Ramos (cell line): Measurements from ENCODE around the gene CCDC141.
"Not testable (repeated sequence)": the region's sequence is repeated elsewhere in the genome, so short reads cannot be mapped to it uniquely, and the experiment has no call there.

Experiments
- in situ Hi-C: fragments of 300-500 bp; cut with MboI; formaldehyde crosslinking; loops from one replicate; pipeline ENCODE4 v1.14.3; 2022; ENCODE audit warnings: low sequenced_read_pairs; ENCODE audit not compliant: unreplicated experiment

CCDC141 gene

DNA sequence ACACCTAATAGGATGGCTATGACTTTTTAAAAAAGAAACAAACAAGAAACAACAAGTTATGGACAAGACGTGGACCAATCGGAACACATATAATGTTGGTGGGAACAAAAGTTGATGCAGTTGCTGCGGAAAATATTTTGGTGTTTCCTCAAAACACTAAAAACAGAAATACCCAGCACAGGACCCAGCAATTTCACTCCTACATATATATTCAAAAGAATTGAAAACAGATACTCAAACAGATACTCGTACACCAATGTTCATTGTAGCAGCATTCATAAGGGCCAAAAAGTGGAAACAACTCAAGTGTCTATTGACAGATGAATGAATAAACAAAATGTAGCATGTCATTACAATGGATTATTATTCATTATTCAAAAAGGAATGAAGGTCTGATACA is 12.1 kb downstream of the CCDC141 start:
- in situ Hi-C loops: loop anchor here (10.0 kb wide), 1 partner anchor 837 kb away; no protein-coding TSS in a partner anchor

DNA sequence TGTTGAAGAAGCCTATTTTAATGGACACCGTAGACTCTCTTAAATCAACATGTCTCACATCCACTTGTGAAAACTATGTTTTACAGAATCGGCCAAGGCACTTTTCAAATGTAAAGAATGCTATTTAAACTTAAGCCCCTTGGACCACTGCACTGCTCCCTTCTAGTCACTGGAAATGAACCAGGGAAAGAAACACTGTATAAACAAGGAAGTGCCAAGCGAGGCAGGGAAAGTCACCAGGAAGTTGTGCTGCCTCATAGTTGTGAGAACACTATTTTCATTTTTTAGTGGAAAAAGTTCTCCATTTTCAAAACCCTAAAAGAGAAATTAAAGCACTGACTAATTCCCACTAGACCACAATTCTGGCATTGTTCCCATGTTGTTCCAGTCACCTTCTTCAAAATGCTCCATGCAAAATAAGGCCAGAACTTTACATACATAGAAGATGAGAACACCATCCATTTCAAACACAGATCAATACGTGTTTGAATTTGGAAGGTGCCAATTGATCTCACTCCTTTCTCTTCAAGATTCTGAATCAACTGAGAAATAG is 13.5 kb downstream of the CCDC141 start:
- in situ Hi-C loops: loop anchor here (10.0 kb wide), 1 partner anchor 838 kb away; no protein-coding TSS in a partner anchor

DNA sequence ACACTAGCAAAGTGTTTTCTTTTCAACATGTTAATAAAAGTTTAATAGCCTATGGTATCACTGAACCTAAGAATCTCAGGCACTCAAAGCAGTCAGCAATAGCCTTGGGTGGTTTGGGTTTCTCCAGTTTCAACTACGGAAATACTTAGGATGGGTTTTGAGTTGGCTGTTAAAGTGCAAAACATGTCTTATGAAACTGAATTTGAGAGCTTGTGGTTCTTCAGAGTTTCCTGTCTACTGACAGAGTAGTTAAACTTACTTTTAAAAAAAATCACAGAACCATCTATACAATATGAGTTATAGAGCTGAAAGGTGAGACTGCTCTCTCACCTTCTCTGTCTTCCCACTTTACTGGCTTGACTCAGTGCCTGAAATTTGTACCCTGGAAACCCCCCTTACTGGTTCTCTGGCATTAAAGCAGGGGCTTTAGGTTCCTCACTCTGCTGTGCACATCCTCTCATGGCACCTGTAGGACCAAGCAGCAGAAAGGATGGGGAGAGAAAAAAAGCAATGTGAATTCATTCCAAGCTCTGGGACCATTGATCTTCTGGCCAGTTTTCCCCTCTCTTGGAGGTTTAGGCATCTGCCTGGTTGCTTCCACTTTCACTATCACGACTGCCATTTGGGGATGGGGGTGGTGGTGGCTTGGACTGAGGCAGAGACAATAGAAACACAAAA is 18.1 kb downstream of the CCDC141 start:
- in situ Hi-C loops: loop anchor here (10.0 kb wide), 1 partner anchor 843 kb away; no protein-coding TSS in a partner anchor

DNA sequence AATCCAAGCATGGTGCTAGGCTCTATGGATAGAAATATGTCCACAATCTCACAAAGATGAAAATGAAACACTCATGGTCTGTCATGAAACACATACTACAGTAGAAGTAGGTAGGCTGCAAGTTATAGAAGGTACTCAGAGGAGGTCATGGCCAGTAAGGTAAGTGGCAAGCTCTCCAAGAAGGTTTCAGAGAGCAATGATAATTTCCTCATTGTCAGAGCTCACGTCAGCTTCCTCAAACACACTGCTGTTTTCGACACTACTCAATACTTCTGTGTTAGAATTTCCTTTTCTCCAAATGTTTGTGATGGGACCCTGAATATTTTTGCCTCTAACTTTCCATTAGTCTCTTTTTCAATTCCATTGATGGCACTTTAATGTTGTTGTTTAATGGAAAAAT is 25.5 kb downstream of the CCDC141 start:
- in situ Hi-C loops: no loop called here

DNA sequence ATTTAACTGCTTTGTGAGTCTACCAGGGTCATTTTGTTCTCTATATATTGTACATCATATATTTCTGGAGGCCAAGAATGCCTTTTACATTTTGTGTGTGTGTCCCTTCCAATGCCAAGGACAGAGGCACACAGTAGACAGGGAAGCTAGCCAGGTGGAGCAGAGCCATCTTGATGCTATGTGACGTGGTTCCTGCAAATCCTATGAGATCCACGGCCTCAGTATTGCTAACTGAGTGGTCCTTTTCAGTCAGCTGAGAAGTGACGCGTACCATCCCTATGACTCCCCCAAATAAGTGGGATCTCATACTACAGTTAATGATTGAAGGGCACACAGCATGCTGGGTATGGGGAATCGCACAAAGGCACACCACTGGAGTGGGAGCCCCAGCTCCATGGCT is 27.3 kb downstream of the CCDC141 start:
- in situ Hi-C loops: no loop called here

DNA sequence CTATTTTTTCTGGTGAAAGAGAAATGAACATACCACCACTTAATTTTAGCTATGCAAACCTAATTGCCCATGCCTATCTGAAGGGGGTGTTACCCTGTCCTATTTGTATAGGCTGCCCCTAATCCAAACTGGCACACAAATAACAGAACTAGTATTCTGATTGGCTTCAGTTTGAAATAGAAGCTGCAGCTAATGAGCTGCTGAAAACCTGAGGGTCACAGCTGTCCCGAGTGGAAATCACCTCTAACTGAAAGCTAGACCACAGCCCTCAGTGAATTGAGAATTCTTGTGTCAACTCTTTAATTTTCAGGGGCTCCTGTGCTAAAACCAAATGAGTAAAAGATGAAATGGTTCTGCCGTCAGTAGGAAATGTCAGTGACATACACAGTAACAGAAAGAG is 28.7 kb downstream of the CCDC141 start:
- in situ Hi-C loops: no loop called here

DNA sequence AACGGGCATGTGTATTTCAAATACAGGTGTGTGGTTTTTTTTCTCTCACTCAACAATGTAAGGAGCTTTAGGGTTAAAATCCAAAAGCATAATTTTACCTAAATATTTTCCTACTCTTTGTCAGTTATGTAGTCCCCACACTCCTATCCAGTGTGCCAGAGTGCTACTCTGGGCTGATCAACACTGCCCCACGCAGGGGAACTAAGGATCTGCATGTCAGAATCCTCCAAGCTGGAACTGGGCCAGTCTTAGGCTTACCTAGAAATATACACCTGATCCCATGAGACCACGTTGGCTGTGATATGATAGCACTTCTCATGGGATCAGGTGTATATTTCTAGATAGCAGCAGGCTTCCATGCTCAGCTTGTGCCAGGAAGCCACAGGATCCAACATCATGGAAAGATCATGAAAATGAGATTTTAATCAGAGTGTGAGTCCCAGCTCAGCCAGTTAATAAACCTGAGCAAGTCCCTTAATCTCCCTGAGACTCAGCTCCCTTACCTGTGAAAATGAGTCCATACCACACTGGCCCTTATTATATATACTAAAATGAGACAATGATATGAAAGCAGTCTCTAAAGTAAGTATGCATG is 29.7 kb downstream of the CCDC141 start:
- in situ Hi-C loops: no loop called here

DNA sequence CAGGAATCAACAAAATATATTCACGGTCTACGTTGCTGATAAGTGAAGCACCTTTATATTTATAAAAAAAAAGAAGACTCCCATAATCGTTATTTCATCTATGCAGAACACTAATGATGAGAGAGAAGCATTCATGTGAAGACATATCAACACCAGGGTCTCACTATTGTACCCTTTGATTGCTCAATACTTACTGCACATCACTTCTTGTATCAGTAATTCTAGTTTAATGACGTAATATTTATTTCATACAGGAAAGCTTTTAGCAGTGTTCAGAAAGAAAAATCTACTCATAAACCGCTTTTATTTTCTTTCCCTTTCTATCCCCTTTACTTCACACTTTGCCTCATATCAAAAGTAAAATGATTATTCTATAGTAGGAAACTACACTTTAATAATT is 30.7 kb downstream of the CCDC141 start:
- in situ Hi-C loops: no loop called here

DNA sequence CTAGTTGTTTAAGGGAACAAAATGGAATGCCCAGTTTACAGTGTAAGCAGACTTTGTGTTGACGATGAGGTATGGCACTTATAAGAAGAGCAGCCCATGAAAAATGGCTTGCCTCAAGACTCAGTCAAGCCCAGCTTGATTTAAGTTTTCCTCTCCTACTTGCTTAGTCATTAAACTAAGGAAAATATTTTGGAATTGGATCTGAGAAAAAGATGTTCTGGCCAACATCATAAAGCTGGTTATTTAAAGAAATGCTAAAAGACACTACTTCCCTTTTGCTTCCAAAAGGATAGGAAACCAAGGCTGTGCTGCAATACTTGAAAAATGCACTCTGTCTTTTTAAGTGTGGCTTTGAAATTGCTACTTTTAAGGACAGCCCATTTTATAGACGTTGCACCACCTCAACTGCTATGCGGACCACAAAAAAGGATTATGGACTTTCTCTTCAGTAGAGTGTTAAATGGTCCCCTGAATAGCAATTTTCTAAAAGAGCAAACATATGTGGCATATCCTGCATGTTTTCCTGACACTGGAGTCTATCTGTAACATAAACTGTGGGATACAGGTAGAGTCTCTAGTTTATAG is 32.1 kb downstream of the CCDC141 start:
- in situ Hi-C loops: no loop called here

DNA sequence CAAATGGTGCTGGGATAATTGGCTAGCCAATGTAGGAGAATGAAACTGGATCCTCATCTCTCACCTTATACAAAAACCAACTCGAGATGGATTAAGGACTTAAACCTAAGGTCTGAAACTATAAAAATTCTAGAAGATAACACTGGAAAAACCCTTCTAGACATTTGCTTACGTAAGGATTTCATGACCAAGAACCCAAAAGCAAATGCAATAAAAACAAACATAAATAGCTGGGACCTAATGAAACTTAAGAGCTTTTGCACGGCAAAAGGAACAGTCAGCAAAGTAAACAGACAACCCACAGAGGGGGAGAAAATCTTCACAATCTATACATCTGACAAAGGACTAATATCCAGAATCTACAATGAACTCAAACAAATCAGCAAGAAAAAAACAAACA is 35.7 kb downstream of the CCDC141 start:
- in situ Hi-C loops: not testable (repeated sequence)

DNA sequence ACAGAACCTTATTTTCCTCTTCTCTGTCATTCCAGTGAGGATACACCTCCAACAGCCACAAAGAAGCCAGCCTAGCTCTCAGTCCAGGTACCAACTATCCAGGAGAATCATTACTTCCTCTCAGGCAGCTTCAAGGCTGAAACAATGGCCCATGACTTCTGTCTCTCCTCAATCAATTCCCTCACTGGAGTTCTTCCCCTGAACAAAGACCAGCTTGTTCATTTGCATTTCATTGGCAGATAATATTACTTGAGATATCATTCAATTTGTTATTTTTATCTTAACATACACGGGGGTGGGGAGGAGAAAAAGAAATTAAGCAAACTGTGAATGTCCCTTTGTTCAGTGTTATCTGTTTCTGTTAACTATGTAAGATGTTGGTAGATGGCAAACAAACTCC is 44.0 kb downstream of the CCDC141 start:
- in situ Hi-C loops: no loop called here

DNA sequence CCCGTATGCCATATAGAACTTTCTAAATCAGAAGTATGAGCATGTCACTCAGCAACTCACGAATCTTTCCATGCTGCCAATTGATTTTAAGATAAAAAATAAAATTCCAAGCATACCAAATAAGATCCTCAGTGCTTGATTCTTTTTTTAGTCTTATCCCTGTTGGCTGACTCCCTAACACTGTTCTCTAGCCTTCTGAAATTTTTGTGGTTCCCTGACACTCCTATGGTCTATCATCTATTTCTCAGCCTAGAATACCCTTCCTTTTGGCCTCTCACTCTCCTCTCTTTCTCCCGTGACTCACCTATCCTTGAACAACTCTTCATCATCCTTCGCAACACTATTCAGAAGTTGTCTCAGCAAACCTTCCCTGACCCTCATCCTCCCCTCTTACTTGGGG is 50.5 kb downstream of the CCDC141 start:
- in situ Hi-C loops: no loop called here

DNA sequence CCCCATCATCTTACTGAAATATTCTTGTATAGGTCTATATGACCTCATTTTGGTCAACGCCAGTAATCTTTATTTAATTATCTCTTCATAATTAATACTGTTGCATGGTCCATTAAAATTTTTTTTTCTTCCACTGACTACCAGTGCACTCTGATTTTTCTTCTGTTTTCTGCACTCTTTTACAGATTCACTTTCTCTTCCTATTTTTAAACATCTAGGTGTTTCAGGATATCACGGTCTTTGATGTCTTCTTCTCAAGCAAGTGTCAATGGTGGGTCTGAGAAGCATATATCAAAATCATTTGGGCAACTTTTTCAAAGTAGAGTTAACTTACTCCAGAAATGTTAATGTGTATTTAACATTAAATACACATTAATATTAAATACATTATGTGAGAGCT is 51.4 kb downstream of the CCDC141 start:
- in situ Hi-C loops: no loop called here

DNA sequence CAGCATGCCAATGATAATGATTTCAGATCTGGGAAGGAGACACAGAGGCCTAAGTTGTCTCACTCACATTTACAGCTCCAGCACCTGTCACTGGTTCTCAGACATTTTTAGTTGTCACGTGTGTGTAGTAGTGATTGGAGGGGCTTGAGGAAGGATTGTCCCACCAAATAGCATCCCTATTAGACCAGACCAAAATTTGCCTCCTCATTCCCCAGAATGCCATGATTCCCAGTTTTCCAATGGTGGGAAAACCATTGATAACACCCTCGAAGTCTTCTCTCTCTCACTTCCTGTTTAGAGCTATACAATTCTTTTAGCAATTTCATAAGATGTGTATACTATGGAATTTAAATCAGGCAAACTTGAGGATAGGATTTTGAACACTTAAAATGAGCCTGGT is 52.5 kb downstream of the CCDC141 start:
- in situ Hi-C loops: no loop called here

DNA sequence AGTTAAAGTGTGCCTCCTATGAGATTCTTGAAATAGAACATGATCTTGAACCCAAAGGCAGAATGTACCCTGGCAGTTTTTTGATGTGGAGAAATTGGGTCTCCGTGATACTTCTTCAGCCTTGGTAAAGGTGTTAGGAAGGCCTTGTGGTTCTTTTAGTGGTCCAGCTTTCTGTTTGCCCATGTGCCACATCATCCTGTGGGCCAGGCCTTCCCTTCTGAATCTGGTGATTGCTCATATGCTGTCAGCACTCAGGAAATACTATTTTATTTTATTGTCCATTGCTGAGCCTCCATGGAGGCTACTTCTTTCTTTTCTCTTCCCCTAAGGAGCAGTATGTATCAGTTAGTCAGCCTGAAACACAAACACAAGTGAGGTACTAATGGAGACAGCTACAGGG is 52.9 kb downstream of the CCDC141 start:
- in situ Hi-C loops: no loop called here

DNA sequence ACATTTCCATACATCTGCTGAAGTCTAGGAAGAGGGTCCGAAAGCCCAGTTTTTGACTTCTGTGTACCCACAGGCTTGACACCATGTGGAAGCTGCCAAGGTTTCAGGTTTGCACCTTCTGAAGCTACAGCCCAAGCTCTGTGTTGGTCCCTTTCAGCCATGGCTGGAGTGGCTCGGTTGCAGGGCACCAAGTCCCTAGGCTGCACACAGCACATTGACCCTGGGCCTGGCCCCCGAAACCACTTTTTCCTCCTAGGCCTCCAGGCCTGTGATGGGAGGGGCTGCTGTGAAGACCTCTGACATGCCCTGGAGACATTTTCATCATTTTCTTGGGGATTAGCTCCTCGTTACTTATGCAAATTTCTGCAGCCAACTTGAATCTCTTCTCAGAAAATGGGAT is 55.7 kb downstream of the CCDC141 start:
- in situ Hi-C loops: no loop called here

DNA sequence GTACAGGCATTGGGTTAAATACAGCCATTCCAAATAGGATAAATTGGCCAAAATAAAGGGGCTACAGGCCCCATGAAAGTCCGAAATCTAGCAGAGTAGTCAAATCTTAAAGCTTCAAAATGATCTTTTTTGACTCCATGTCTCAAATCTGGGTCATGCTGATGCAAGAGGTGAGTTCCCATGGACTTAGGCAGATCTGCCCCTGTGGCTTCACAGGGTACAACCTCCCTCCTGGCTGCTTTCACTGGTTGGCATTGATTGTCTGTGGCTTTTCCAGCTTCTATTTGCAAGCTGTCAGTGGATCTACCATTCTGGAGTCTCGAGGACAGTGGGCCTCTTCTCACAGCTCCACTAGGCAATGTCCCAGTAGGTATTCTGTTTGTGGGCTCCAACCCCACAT is 56.1 kb downstream of the CCDC141 start:
- in situ Hi-C loops: no loop called here

DNA sequence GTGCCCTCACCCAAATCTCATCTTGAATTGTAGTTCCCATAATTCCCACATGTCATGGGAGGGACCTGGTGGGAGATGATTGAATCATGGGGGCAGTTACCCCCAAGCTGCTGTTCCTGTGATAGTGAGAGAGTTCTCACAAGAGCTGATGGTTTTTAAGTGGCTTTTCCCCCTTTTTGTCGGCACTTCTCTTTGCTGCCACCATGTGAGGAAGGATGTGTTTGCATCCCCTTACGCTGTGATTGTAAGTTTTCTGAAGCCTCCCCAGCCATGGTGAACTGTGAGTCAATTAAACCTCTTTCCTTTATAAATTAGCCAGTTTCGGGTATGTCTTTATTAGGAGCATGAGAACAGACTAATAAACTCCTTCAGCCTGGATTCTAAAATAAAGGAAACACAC is 57.2 kb downstream of the CCDC141 start:
- in situ Hi-C loops: not testable (repeated sequence)

DNA sequence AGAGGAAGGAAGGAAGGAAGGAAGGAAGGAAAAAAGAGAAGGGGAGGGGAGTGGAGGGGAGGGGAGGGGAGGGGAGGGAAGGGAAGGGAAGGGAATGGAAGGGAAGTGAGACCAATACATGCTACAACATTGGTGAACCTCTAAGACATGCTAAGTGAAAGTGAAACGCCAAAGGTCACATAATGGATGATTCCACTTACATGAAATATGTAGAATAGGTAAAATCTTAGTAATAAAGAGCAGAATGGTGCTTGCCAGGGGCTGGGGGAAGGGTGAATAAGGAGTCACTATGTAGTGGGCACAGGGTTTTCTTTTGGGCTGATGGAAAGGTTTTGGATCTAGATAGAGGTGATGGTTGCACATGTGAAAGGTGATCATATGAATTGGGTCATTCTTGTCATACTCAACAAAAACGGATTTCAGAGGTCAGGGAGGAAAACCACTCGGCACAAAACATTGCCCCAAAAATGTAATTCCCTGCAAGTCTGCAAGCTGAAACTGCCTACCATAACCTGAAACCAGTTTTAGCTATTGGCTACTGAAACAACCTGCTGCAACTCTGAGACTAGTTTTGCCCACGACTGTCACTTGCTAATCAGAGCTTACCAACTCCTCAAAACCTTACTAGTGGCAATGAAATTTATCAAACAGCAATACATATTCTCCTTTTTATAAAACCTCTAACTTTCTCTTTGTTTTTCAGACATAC is 59.2 kb downstream of the CCDC141 start:
- in situ Hi-C loops: no loop called here

DNA sequence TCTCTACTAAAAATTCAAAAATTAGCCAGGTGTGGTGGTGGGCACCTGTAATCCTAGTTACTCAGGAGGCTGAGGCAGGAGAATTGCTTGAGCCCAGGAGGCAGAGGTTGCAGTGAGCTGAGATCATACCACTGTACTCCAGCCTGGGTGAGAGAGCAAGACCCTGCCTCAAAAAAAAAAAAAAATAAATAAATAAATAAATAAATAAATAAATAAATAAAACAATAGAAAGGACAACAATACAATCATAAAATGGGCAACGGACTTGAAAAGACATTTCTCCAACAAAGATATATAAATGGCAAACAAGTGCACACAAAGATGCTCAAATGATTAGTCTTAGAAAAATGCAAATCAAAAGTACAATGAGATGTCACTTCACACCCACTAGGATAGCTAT is 60.5 kb downstream of the CCDC141 start:
- in situ Hi-C loops: not testable (repeated sequence)

DNA sequence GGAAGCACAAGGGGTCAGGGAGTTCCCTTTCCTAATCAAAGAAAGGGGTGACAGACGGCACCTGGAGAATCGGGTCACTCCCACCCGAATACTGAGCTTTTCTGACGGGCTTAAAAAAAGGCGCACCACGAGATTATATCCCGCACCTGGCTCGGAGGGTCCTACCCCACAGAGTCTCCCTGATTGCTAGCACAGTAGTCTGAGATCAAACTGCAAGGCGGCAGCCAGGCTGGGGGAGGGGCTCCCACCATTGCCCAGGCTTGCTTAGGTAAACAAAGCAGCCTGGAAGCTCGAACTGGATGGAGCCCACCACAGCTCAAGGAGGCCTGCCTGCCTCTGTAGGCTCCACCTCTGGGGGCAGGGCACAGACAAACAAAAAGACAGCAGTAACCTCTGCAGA is 67.3 kb downstream of the CCDC141 start:
- in situ Hi-C loops: not testable (repeated sequence)
